ENCODE data around the gene PYGO1.

Gene PYGO1

GRCh38 chr15:55528812-55529211, 59.3 kb downstream of the PYGO1 start:
- Histone ChIP-seq H3K4me1 (ENCODE audit: control insufficient read depth in 1 of 2, insufficient read depth in 1 of 2, low read depth in 1 of 2, low read length in 1 of 2) (no peaks in the 10 kb centered on the region), H3K9me3 (no peaks in the 10 kb centered on the region), H3K36me3 (no peaks in the 10 kb centered on the region), H3K27ac (no peak overlapping the region), H3K27me3 (peaks cover 8% of the 10 kb centered on the region), H3K4me3 (ENCODE audit: low read depth in 1 of 2, low read length in 1 of 2) (no peak overlapping the region)
- no peak for TF ChIP-seq CTCF (IDR thresholded peaks at IDR 0.05)

- Histone ChIP-seq H3K9me3 (no peaks in the 10 kb centered on the region), H3K27ac (no peak overlapping the region)
- no peak for TF ChIP-seq CTCF (IDR thresholded peaks at IDR 0.05)
Observed at GRCh38 chr15:55527150-55527549, 61.0 kb downstream of the PYGO1 start.

GRCh38 chr15:55526559-55527036, 61.5 kb downstream of the PYGO1 start:
- Histone ChIP-seq H3K27me3 (peaks cover 23% of the 10 kb centered on the region), H3K4me1 (ENCODE audit: control insufficient read depth in 1 of 2, insufficient read depth in 1 of 2, low read depth in 1 of 2, low read length in 1 of 2) (no peaks in the 10 kb centered on the region), H3K36me3 (no peaks in the 10 kb centered on the region), H3K27ac (no peak overlapping the region), H3K9me3 (no peaks in the 10 kb centered on the region), H3K4me3 (ENCODE audit: low read depth in 1 of 2, low read length in 1 of 2) (no peak overlapping the region)
- TF ChIP-seq CTCF (IDR thresholded peaks at IDR 0.05) = no peak

More at GRCh38 chr15:55527150-55527549, 61.0 kb downstream of the PYGO1 start:
- no peak overlapping the region for H3K4me3 ChIP-seq (ENCODE audit: low read depth in 1 of 2, low read length in 1 of 2)
- H3K36me3 ChIP-seq = no peaks in the 10 kb centered on the region
- H3K4me1 ChIP-seq (ENCODE audit: control insufficient read depth in 1 of 2, insufficient read depth in 1 of 2, low read depth in 1 of 2, low read length in 1 of 2) = no peaks in the 10 kb centered on the region
- H3K27me3 ChIP-seq = peaks cover 23% of the 10 kb centered on the region

GRCh38 chr15:55522742-55523450, 65.2 kb downstream of the PYGO1 start:
- no peak for TF ChIP-seq CTCF (IDR thresholded peaks at IDR 0.05)
- Histone ChIP-seq H3K9me3 (no peaks in the 10 kb centered on the region), H3K4me1 (ENCODE audit: control insufficient read depth in 1 of 2, insufficient read depth in 1 of 2, low read depth in 1 of 2, low read length in 1 of 2) (no peaks in the 10 kb centered on the region), H3K36me3 (no peaks in the 10 kb centered on the region), H3K27ac (no peak overlapping the region), H3K4me3 (ENCODE audit: low read depth in 1 of 2, low read length in 1 of 2) (no peak overlapping the region), H3K27me3 (peaks cover 23% of the 10 kb centered on the region)

- no peaks in the 10 kb centered on the region for H3K9me3 ChIP-seq
Observed at GRCh38 chr15:55518641-55519040, 69.5 kb downstream of the PYGO1 start.

More at GRCh38 chr15:55518641-55519040, 69.5 kb downstream of the PYGO1 start:
- H3K27me3 ChIP-seq = peaks cover 15% of the 10 kb centered on the region
- no peaks in the 10 kb centered on the region for H3K36me3 ChIP-seq
- no peak overlapping the region for H3K4me3 ChIP-seq (ENCODE audit: low read depth in 1 of 2, low read length in 1 of 2)
- no peaks in the 10 kb centered on the region for H3K4me1 ChIP-seq (ENCODE audit: control insufficient read depth in 1 of 2, insufficient read depth in 1 of 2, low read depth in 1 of 2, low read length in 1 of 2)
- no peak overlapping the region for H3K27ac ChIP-seq
- TF ChIP-seq CTCF (IDR thresholded peaks at IDR 0.05) = no peak
